ENCODE results near the gene SHISAL2A.

Gene SHISAL2A

DNA sequence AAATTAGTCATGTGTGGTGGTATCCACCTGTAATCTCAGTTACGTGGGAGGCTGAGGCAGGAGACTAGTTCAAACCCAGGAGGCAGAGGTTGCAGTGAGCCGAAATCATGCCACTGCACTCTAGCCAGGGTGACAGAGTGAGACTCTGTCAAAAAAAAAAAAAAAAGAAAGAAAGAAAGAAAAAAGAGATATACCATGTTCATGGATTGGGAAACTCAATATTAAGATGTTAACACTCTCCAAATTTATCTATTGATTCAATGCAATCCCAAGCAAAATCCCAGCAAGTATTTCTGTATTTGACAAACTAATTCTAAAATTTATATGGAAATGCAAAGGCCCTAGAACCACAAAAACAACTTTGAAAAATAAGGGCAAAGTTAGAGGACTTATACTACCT, 11.0 kb upstream of the SHISAL2A start:
- no peak overlapping the region for H3K9ac ChIP-seq (ENCODE audit: low read length)
- no peaks in the 10 kb centered on the region for H3K36me3 ChIP-seq (ENCODE audit: control insufficient read depth, insufficient read depth, low read length)
- H3K27ac ChIP-seq (ENCODE audit: low read depth, low read length), result no peak overlapping the region
- no peaks in the 10 kb centered on the region for H3K4me1 ChIP-seq (ENCODE audit: control insufficient read depth, insufficient read depth, low read length)
- no peaks in the 10 kb centered on the region for H3K9me3 ChIP-seq (ENCODE audit: control insufficient read depth, insufficient read depth, low read depth, low read length)
- H3K27me3 ChIP-seq (ENCODE audit: control insufficient read depth, insufficient read depth, low read length), result no peaks in the 10 kb centered on the region
- no peak overlapping the region for H3K4me3 ChIP-seq (ENCODE audit: low read depth, low read length)

GRCh38 chr1:52623812-52624211, 9.2 kb upstream of the SHISAL2A start:
- Histone ChIP-seq H3K4me3 (ENCODE audit: low read depth, low read length) (no peak overlapping the region), H3K9me3 (ENCODE audit: control insufficient read depth, insufficient read depth, low read depth, low read length) (no peaks in the 10 kb centered on the region), H3K9ac (ENCODE audit: low read length) (no peak overlapping the region), H3K27ac (ENCODE audit: low read depth, low read length) (no peak overlapping the region), H3K36me3 (ENCODE audit: control insufficient read depth, insufficient read depth, low read length) (no peaks in the 10 kb centered on the region), H3K27me3 (ENCODE audit: control insufficient read depth, insufficient read depth, low read length) (no peaks in the 10 kb centered on the region), H3K4me1 (ENCODE audit: control insufficient read depth, insufficient read depth, low read length) (no peaks in the 10 kb centered on the region)

- H3K27ac ChIP-seq (ENCODE audit: low read depth, low read length), result no peak overlapping the region
Measured at GRCh38 chr1:52627028-52627427, 5.9 kb upstream of the SHISAL2A start.

GRCh38 chr1:52628614-52629324, 4.2 kb upstream of the SHISAL2A start:
- H3K27ac ChIP-seq (ENCODE audit: low read depth, low read length), result no peak overlapping the region
- H3K9me3 ChIP-seq (ENCODE audit: control insufficient read depth, insufficient read depth, low read depth, low read length), result no peaks in the 10 kb centered on the region
- H3K4me1 ChIP-seq (ENCODE audit: control insufficient read depth, insufficient read depth, low read length), result peaks cover 24% of the 10 kb centered on the region
- no peaks in the 10 kb centered on the region for H3K36me3 ChIP-seq (ENCODE audit: control insufficient read depth, insufficient read depth, low read length)
- H3K9ac ChIP-seq (ENCODE audit: low read length), result no peak overlapping the region
- H3K27me3 ChIP-seq (ENCODE audit: control insufficient read depth, insufficient read depth, low read length), result peaks cover 26% of the 10 kb centered on the region
- H3K4me3 ChIP-seq (ENCODE audit: low read depth, low read length), result no peak overlapping the region

More at GRCh38 chr1:52627028-52627427, 5.9 kb upstream of the SHISAL2A start:
- Histone ChIP-seq H3K9me3 (ENCODE audit: control insufficient read depth, insufficient read depth, low read depth, low read length) (no peaks in the 10 kb centered on the region), H3K9ac (ENCODE audit: low read length) (no peak overlapping the region), H3K36me3 (ENCODE audit: control insufficient read depth, insufficient read depth, low read length) (no peaks in the 10 kb centered on the region), H3K4me1 (ENCODE audit: control insufficient read depth, insufficient read depth, low read length) (peaks cover 15% of the 10 kb centered on the region), H3K4me3 (ENCODE audit: low read depth, low read length) (no peak overlapping the region), H3K27me3 (ENCODE audit: control insufficient read depth, insufficient read depth, low read length) (peaks cover 9% of the 10 kb centered on the region)

GRCh38 chr1:52629325-52629643, 3.7 kb upstream of the SHISAL2A start:
- no peak overlapping the region for H3K9ac ChIP-seq (ENCODE audit: low read length)
- H3K4me1 ChIP-seq (ENCODE audit: control insufficient read depth, insufficient read depth, low read length), result peaks cover 24% of the 10 kb centered on the region
- H3K27me3 ChIP-seq (ENCODE audit: control insufficient read depth, insufficient read depth, low read length), result peaks cover 32% of the 10 kb centered on the region
- no peak overlapping the region for H3K27ac ChIP-seq (ENCODE audit: low read depth, low read length)
- H3K9me3 ChIP-seq (ENCODE audit: control insufficient read depth, insufficient read depth, low read depth, low read length), result no peaks in the 10 kb centered on the region
- no peak overlapping the region for H3K4me3 ChIP-seq (ENCODE audit: low read depth, low read length)
- no peaks in the 10 kb centered on the region for H3K36me3 ChIP-seq (ENCODE audit: control insufficient read depth, insufficient read depth, low read length)

DNA sequence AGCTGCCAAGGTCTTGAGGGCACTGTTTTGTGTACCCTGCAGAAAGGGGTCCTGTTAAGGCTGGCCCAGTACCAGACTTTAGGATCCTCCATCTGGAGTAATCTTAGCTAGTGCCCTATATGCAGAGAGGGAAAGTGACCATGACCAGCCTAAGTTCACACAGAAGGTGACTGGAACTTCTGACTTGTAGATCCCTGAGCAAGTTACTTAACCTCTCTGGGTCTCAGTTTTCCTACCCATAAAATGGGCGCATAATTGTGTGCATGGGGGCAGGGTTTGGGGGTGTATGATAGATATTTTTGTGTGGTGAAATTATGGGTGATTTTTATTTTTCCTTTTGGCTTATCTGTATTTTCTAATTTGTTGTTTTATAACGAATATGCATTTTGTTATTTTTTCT, 3.3 kb upstream of the SHISAL2A start:
- Histone ChIP-seq H3K9ac (ENCODE audit: low read length) (no peak overlapping the region), H3K36me3 (ENCODE audit: control insufficient read depth, insufficient read depth, low read length) (no peaks in the 10 kb centered on the region), H3K4me1 (ENCODE audit: control insufficient read depth, insufficient read depth, low read length) (peaks cover 24% of the 10 kb centered on the region), H3K27me3 (ENCODE audit: control insufficient read depth, insufficient read depth, low read length) (peaks cover 35% of the 10 kb centered on the region), H3K27ac (ENCODE audit: low read depth, low read length) (no peak overlapping the region), H3K9me3 (ENCODE audit: control insufficient read depth, insufficient read depth, low read depth, low read length) (no peaks in the 10 kb centered on the region), H3K4me3 (ENCODE audit: low read depth, low read length) (no peak overlapping the region)

- Histone ChIP-seq H3K27ac (ENCODE audit: low read depth, low read length) (no peak overlapping the region), H3K9ac (ENCODE audit: low read length) (no peak overlapping the region), H3K9me3 (ENCODE audit: control insufficient read depth, insufficient read depth, low read depth, low read length) (no peaks in the 10 kb centered on the region), H3K36me3 (ENCODE audit: control insufficient read depth, insufficient read depth, low read length) (no peaks in the 10 kb centered on the region), H3K4me1 (ENCODE audit: control insufficient read depth, insufficient read depth, low read length) (peaks cover 29% of the 10 kb centered on the region), H3K27me3 (ENCODE audit: control insufficient read depth, insufficient read depth, low read length) (peaks cover 47% of the 10 kb centered on the region), H3K4me3 (ENCODE audit: low read depth, low read length) (no peak overlapping the region)
Measured at GRCh38 chr1:52631759-52632331, 1.1 kb upstream of the SHISAL2A start.

- Histone ChIP-seq H3K9ac (ENCODE audit: low read length) (peak overlapping the region; percentile 44), H3K4me3 (ENCODE audit: low read depth, low read length) (peak overlapping the region; percentile 54), H3K4me1 (ENCODE audit: control insufficient read depth, insufficient read depth, low read length) (peaks cover 40% of the 10 kb centered on the region), H3K27ac (ENCODE audit: low read depth, low read length) (no peak overlapping the region), H3K27me3 (ENCODE audit: control insufficient read depth, insufficient read depth, low read length) (peaks cover 55% of the 10 kb centered on the region), H3K36me3 (ENCODE audit: control insufficient read depth, insufficient read depth, low read length) (no peaks in the 10 kb centered on the region), H3K9me3 (ENCODE audit: control insufficient read depth, insufficient read depth, low read depth, low read length) (no peaks in the 10 kb centered on the region)
Measured at GRCh38 chr1:52633291-52633754, 355 bp downstream of the SHISAL2A start.

- H3K4me3 ChIP-seq (ENCODE audit: low read depth, low read length), result no peak overlapping the region
- no peak overlapping the region for H3K9ac ChIP-seq (ENCODE audit: low read length)
- no peaks in the 10 kb centered on the region for H3K36me3 ChIP-seq (ENCODE audit: control insufficient read depth, insufficient read depth, low read length)
- H3K9me3 ChIP-seq (ENCODE audit: control insufficient read depth, insufficient read depth, low read depth, low read length), result no peaks in the 10 kb centered on the region
- H3K27me3 ChIP-seq (ENCODE audit: control insufficient read depth, insufficient read depth, low read length), result peaks cover 55% of the 10 kb centered on the region
- H3K27ac ChIP-seq (ENCODE audit: low read depth, low read length), result no peak overlapping the region
- H3K4me1 ChIP-seq (ENCODE audit: control insufficient read depth, insufficient read depth, low read length), result peaks cover 37% of the 10 kb centered on the region
Measured at GRCh38 chr1:52634111-52634510, 1.1 kb downstream of the SHISAL2A start.

GRCh38 chr1:52635321-52636089, 2.5 kb downstream of the SHISAL2A start:
- Histone ChIP-seq H3K4me1 (ENCODE audit: control insufficient read depth, insufficient read depth, low read length) (peaks cover 32% of the 10 kb centered on the region), H3K9ac (ENCODE audit: low read length) (no peak overlapping the region), H3K4me3 (ENCODE audit: low read depth, low read length) (no peak overlapping the region), H3K36me3 (ENCODE audit: control insufficient read depth, insufficient read depth, low read length) (no peaks in the 10 kb centered on the region), H3K27ac (ENCODE audit: low read depth, low read length) (no peak overlapping the region), H3K9me3 (ENCODE audit: control insufficient read depth, insufficient read depth, low read depth, low read length) (no peaks in the 10 kb centered on the region), H3K27me3 (ENCODE audit: control insufficient read depth, insufficient read depth, low read length) (peaks cover 55% of the 10 kb centered on the region)
